Coronary artery (tissue), 2 donors: Measurements from ENCODE around the gene CEBPA.

Experiments
- DNase-seq: peaks from one replicate; pipeline ENCODE4 v3.0.0-alpha.2; 2017; ENCODE audit warnings: low spot score
- H3K27ac ChIP-seq, 2 donors: fragments of 200-600 bp; sonication (generic); one replicate each; pipeline ENCODE4 v1.5.1; 2016 to 2019
- H3K4me3 ChIP-seq: fragments of 200-600 bp; sonication (generic); 2 replicates; pipeline ENCODE4 v1.5.1; 2016; ENCODE audit warnings: mild to moderate bottlenecking, moderate library complexity
- TF ChIP-seq, protein P1 (sequence below): fragments of 200-600 bp; sonication (generic); IDR thresholded peaks from one replicate; pipeline ENCODE4 v1.5.1; 2019; ENCODE audit warnings: antibody characterized with exemption

Gene CEBPA

DNA sequence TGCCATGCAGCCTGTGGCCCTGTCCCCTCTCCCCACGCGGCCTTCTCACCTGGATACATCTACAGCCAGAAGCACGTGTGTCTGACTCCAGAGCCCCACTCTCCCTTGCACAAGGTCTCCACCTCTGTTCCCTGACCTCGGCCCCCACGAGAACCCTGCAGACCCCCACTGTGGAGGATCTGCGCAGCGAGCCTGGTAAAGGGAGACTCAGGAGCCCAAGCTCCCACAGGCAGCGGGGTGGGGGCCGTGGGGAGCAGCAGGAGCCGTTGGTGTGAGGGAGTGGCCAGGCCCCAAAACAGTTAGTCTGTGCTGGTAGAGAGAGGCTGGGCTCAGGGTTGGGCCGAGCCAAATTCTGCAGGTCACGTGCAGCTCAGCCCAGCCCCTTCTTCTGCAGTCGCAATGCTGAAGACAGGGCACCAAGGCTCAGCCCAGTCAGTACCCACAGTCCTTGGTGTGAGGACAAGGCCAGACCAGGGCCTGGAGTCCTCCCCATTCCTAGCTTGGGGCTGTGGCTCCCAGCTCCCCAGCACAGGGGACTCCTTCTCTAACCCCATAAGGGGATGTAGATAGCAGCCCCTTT lies 48.0 kb downstream of the CEBPA start:
- DNase-seq: no peak
- no peak overlapping the region for H3K27ac ChIP-seq
- H3K4me3 ChIP-seq: no peak overlapping the region
- TF ChIP-seq, protein P1, sequence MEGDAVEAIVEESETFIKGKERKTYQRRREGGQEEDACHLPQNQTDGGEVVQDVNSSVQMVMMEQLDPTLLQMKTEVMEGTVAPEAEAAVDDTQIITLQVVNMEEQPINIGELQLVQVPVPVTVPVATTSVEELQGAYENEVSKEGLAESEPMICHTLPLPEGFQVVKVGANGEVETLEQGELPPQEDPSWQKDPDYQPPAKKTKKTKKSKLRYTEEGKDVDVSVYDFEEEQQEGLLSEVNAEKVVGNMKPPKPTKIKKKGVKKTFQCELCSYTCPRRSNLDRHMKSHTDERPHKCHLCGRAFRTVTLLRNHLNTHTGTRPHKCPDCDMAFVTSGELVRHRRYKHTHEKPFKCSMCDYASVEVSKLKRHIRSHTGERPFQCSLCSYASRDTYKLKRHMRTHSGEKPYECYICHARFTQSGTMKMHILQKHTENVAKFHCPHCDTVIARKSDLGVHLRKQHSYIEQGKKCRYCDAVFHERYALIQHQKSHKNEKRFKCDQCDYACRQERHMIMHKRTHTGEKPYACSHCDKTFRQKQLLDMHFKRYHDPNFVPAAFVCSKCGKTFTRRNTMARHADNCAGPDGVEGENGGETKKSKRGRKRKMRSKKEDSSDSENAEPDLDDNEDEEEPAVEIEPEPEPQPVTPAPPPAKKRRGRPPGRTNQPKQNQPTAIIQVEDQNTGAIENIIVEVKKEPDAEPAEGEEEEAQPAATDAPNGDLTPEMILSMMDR: no peak

DNA sequence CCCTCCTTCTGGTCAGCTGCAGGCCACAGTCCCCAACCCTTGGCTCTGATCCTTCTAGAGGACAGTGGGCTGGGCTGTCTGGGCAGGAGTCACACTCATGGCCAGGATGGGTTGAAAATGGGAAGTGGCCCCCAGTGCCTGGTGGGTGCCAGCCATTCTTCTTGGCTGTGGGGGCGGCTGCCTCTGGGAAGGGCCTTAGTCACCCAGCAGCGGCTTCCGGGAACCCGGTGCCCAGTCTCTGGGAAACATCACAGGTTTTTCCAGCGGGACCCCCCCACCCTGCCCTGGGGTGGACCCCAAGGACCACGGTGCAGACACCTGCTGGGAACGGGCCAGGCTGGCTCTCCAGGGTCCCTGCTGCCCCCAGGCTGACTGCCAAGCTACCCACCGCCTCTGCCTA lies 49.4 kb downstream of the CEBPA start:
- TF ChIP-seq, protein P1: no peak
- Histone ChIP-seq H3K27ac (no peak overlapping the region), H3K4me3 (no peak overlapping the region)
- DNase-seq: no peak

DNA sequence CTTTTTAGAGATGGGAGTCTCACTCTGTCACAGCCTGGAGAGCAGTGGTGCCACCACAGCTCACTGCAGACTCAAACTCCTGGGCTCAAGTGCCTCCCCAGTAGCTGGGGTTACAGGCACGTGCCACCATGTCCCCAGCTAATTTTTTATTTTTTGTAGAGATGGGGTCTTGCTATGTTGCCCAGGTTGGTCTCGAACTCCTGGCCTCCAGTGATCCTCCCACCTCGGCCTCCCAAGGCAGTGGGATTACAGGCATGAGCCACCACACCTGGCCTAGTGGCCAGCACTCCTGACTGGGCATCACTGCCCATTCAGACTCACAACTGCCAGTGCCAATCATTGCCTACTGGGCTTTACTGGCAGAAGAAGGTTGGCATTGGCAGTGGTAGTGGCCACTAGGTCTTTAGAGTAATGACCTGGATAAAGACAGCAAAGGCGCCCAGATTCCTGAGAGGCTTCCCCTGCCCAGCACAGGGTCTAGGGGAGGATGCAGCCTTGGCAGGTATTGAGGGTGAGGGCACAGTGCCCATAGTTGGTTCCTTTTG lies 49.8 kb downstream of the CEBPA start:
- no peak overlapping the region for H3K27ac ChIP-seq
- DNase-seq: no peak
- no peak overlapping the region for H3K4me3 ChIP-seq
- TF ChIP-seq, protein P1: no peak

DNA sequence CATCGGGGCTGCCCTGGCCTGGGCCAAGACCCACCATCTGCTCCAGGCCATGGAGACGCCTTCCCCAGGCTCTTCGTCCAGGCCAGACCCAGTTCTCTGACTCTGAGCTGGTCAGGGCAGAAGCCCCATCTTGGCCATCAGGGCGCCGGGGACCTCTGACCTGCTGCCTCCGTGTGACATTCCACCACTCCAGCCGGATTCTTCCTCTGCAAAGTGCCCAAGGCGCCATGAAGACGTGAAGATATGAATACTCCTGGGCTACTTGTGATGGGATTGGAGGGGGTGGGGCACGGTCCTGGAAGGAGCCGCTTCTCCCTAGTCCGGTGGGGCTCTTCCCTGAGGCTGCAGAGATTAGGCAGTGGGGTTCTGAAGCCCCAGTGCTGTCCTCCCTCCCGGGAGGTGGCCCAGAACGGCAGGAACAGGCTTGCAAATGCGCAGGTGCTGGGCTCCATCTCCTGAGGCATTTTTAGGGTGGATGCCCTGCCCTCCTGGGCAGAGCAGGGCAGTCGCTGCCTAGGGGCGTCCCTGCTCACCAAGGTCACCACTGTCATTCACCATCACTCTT lies 50.7 kb downstream of the CEBPA start:
- Histone ChIP-seq H3K27ac (no peak overlapping the region), H3K4me3 (no peak overlapping the region)
- TF ChIP-seq, protein P1: no peak
- no peak for DNase-seq

DNA sequence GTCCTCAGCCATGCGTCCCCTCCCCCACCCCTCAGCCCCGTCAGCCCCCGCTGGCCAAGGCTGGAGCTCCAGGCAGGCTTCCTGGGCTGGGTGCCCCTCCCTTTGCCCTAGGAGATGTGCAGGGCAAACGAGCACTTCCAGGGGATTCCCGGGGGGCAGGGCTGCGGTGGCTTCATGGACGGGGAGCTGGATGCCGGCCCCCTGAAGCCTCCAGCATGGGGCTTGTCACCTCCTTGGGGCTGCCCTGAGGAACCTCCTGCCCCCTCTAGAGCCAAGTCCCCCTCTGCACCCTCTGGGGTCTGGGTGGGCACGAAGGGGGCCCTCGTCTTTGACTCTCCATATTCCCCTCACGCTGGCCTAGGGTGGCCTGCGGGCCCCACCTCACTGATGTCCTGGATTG lies 51.3 kb downstream of the CEBPA start:
- Histone ChIP-seq H3K4me3 (no peak overlapping the region), H3K27ac (no peak overlapping the region)
- TF ChIP-seq, protein P1: no peak
- DNase-seq: no peak

DNA sequence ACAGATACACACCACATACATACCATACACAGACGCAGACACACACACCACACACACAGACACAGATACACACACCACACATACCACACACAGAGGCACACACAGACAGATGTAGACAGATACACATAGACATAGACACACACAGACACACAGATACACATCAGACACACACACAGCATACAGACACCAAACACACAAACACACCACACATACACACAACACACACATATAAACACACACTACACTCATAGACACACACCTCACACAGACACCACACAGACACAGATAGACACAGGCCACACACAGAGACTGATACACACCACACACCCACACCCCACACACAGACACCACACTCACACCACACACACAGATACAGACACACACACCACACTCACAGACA lies 51.8 kb downstream of the CEBPA start:
- Histone ChIP-seq H3K4me3 (no peak overlapping the region), H3K27ac (no peak overlapping the region)
- TF ChIP-seq, protein P1: no peak
- no peak for DNase-seq
